Activated CD4-positive, CD25-positive, alpha-beta regulatory T cell treated with anti-CD3 and anti-CD28 coated beads, Interleukin-2, amount 50 U/mL, for 16 hours (primary cell): ENCODE data around the gene ASIC3.
A peak's percentile ranks its signal among the peaks of the same experiment; 100 is the strongest.
"Not testable (repeated sequence)": the region's sequence is repeated elsewhere in the genome, so short reads cannot be mapped to it uniquely, and the experiment has no call there.

Experiments
- DNase-seq: peaks from one replicate; pipeline ENCODE4 v3.0.0-alpha.2; 2020; ENCODE audit warnings: low read depth, low spot score

The ASIC3 gene

GRCh38 chr7:151013733-151014497, 34.4 kb upstream of the ASIC3 start:
- DNase-seq = peak; percentile 79

DNA sequence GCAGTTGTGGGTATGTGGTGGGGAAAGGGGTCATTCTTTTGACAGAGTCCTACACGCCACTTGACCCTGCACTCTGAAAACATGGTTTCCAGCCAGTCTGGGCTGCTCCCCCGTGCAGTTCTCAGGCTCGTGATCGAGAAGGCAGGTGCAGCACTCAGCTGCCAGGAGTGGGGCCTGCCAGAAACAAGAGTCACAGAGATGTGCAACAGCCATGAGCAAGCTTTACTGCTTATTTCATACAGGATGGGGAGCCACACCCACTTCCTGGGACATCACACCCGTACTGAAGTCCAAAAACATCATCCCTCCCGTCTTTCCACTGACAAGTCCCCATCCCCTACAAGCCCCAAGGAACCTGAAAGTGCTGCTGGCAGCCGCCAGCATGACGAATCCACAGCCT, 33.4 kb upstream of the ASIC3 start:
- no peak for DNase-seq

- DNase-seq = no peak
Measured at GRCh38 chr7:151015967-151016366, 32.4 kb upstream of the ASIC3 start.

DNA sequence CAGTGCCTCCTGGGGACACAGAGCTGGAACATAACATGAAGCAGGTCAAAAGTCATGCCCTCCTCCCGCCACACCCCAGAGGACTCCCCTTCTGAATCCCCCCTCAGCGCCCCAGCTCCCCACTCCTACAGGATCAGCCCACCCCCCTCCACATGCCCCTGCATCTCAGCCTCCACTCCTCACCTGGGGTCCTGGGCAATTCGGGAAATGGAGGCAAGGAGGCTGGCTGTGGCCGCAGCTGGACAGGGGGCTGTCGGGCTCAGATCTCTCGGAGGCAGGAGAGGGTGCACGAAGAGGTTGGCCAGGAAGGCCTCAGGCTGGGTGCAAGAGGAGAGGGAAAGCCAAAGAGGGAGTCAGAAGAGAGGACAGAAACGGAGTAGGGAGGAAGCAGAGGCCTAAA, 31.8 kb upstream of the ASIC3 start:
- DNase-seq = no peak

DNA sequence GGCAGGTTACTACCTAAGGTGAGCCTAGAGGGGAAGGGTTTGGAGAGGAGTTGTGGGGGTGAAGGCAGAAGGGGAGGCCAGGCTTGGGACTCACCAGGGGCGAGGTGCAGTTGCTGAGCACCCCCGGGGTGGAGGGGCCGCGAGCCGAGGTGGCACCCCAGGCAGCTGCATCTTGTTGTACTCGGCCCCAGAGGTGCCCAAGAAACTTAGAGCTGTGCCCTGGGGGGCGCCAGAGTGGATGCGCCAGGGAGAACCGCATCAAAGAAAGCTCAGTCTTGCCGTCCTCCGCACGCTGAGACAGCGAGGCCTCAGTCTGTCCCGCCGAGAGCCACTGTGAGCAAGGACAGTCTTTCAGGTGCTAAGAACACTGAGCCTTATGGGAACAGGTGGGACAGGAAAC, 31.4 kb upstream of the ASIC3 start:
- DNase-seq = no peak

DNA sequence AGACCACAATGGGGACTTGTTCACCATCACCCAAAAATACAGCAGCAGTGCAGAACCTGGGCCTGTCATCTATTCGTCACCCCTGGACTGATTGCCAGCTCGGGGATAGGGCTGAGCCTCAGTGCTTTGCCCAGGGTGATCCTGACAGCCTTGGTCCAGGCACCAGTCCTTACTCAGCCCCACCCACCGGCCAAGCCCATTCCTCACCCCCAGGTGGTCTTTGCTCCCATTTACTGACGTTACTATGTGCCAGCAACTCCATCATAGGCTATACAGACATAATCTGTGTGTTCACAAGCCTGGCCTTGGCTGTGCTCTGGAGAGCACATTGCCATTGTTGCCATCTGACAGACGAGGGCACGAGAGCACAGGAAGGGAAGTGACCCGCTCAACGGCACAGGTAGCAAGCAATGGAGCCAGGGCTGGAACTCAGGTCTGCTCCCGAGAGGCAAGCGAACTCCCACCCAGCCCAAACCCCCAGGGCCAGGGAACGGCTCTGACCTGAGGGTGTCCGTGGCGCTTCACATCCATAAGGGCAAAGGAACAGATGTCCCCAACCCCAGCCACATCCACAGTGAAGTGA, 30.9 kb upstream of the ASIC3 start:
- no peak for DNase-seq

DNA sequence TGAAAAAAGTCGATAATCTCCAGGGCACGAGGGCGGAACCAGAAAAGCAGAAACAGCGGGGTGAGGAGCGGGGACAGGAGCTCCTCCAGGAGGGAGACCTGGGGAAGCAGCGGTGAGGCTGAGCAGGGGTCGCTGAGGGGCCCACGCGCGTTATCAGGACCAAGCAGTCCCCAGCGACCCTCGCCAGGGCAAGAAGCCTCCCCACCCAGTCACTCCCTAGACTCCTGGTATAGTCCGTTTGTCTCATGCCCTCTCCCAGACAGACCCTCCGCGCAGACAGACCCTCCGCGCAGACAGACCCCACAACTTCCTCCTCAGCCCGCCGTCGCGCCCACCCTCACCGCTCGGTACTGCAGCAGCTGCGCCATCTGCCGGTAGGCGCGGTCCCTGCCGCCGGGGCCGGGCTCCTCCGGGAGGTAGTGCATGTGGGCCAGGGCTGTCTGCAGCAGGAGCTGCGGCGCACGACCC, 30.3 kb upstream of the ASIC3 start:
- peak; percentile 63 for DNase-seq

- no peak for DNase-seq
Measured at GRCh38 chr7:151018421-151019129, 29.8 kb upstream of the ASIC3 start.

GRCh38 chr7:151019130-151019447, 29.2 kb upstream of the ASIC3 start:
- DNase-seq = no peak

- DNase-seq = no peak
Measured at GRCh38 chr7:151020231-151020630, 28.1 kb upstream of the ASIC3 start.

DNA sequence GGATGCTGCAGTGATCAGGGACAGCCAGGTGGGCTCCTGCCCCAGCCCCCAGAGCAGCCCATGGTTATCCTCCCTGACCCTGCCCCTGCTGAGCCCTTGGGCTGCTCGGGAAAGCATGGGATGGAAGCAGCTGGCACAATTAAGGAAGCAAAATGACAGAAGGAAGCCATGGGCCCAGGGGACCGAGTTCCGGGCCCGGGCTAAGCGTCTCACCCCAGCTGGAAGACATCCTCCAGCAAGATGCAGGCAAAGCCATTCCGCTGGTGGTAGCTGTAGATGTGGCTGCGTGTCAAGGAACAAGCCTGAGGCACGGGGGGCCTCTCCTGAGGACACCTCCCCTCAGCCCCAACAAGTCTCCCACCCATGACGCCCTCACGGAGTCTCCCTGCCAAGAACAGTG, 25.1 kb upstream of the ASIC3 start:
- no peak for DNase-seq

- DNase-seq = no peak
Measured at GRCh38 chr7:151024435-151025056, 23.8 kb upstream of the ASIC3 start, which contains the start of gene ATG9B. ATG9B (minus strand) TSS chr7:151024494; CDS start chr7:151024423, 71 bp downstream.

DNA sequence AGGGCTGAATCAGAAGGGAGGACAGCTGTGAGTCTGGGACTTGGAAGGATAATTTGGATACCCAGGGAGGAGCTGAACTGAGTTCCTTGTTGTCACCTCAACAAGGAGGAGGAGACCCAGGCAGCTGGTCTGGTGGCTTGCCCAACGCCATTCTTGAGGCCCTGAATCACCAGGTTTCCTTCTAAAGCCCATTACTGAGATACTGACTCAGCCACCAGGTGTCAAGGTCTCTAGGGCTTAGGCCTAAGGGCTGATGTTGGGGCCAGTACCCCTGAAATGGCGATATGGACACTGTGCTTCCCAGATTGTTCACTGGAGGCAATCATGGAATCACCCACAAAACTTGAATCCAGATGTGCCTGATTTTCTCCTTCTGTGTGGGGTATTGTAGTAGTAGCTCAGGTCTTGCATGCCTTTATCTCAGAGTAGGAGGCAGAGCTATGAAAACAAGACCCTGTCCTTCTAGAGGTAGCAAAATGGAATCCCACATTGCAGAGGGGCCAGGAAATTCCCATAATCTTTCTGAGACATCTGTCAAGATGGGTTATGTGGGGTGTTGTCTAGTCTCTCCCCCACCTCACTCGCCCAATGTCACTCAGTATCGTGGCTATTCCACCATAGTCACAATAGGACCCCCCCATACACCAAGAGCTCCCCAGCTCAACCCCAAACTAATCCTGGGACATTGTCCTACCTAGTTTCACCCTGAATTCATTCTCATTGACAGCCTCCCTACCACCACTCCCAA, 22.2 kb upstream of the ASIC3 start:
- DNase-seq = no peak

DNA sequence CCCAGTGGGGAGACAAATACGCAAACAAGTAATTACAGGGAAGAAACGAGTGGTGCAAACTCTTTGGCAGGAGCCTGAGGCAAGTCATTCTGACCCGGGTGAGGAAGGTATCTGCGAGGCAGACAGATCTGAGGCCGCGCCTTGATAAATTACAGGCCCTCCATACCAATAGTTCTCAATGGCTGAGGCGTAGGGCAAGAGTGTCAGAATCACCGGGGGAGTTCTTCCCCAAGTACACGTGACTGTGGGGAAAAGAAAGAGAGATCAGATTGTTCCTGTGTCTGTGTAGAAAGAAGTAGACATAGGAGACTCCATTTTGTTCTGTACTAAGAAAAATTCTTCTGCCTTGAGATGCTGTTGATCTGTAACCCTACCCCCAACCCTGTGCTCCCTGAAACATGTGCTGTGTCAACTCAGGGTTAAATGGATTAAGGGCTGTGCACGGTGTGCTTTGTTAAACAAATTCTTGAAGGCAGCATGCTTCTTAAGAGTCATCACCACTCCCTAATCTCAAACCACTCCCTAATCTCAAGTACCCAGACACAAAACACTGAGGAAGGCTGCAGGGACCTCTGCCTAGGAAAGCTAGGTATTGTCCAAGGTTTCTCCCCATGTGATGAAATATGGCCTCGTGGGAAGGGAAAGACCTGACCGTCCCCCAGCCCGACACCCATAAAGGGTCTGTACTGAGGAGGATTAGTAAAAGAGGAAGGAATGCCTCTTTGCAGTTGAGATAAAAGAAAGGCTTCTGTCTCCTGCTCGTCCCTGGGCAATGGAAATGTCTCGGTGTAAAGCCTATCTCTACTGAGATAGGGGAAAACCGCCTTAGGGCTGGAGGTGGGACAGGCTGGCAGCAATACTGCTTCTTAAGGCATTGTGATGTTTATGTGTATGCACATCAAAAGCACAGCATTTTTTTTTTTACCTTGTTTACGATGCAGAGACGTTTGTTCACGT, 21.3 kb upstream of the ASIC3 start:
- not testable (repeated sequence) for DNase-seq

- not testable (repeated sequence) for DNase-seq
Measured at GRCh38 chr7:151027728-151028130, 20.6 kb upstream of the ASIC3 start.

- peak; percentile 97 for DNase-seq
Measured at GRCh38 chr7:151028131-151028947, 20.0 kb upstream of the ASIC3 start, which contains the start of gene ABCB8. ABCB8 (plus strand) TSS chr7:151028450; CDS start chr7:151028516, 66 bp downstream.

GRCh38 chr7:151028948-151029501, 19.3 kb upstream of the ASIC3 start:
- DNase-seq = no peak

GRCh38 chr7:151031011-151031410, 17.3 kb upstream of the ASIC3 start:
- DNase-seq = no peak
